Gastrocnemius medialis (tissue), 4 donors: Measurements from ENCODE around the gene GRIK4.

Source experiments
- CTCF ChIP-seq, 5 experiments: fragments of 450-650 bp in 3 of 5; fragments of 200-600 bp in 2 of 5; sonication (generic) in 2 of 5; IDR thresholded peaks in 4 of 5; conservative IDR thresholded peaks in 1 of 5; 1 replicate in 4 of 5; 2 replicates in 1 of 5; pipeline ENCODE4 v1.5.1; 2016 to 2019; ENCODE audit warnings: antibody characterized with exemption in 5 of 5, mild to moderate bottlenecking in 3 of 5, moderate library complexity in 3 of 5
- POLR2A ChIP-seq, 2 donors: fragments of 450-650 bp; IDR thresholded peaks; one replicate each; pipeline ENCODE4 v1.6.1; 2017; ENCODE audit warnings: antibody characterized with exemption in 2 of 2, mild to moderate bottlenecking in 2 of 2, moderate library complexity in 2 of 2

- TF ChIP-seq CTCF (IDR thresholded peaks at IDR 0.05 in 4 of 5, conservative IDR thresholded peaks at IDR 0.05 in 1 of 5) (no peak), POLR2A (IDR thresholded peaks at IDR 0.05) (no peak)
These were observed 355.5 kb downstream of the GRIK4 start for GRCh38 chr11:120867024-120867423.
